HG03175 (cell line): ENCODE measurements around the gene IQSEC1.

Experiments used
- ATAC-seq: cut with Tn5 transposase; IDR thresholded peaks from one replicate; pipeline ENCODE4 v1.9.1; 2021; ENCODE audit warnings: mild to moderate bottlenecking, moderate library complexity; ENCODE audit not compliant: unreplicated experiment

IQSEC1 gene

DNA sequence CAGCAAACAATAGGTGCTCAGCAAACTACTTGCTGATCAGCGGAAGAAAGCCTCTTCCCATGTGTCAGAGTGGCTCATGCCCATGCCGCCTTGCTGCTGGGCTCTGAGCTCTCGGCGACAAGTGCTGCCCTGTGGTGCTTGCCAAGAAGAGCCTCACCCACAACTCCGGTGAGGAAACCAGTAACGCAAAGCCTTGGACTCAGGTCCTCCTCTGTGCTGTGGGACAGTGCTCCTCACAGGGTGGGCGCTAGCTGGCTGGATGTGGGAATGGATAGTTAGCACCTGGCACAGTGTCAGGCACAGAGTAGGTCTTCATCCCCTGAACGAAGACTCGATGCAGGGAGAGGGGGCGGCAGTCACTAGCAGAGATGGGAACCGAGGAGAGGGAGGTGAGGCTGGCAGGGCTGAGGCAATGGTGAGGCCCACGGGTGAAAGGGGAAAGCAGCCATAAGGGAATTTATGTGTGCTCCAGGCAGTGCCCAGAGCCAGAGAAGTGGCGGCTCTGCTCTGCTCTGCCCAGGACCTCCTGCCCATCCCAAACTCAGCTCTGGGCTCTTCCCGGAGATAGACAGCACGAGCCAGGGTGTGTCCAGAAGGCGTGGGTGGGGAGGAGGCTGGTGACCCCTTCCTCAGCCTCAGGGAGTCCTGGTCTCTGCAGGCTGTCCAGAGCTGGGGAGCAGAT lies 55.7 kb downstream of the IQSEC1 start:
- ATAC-seq = no peak

DNA sequence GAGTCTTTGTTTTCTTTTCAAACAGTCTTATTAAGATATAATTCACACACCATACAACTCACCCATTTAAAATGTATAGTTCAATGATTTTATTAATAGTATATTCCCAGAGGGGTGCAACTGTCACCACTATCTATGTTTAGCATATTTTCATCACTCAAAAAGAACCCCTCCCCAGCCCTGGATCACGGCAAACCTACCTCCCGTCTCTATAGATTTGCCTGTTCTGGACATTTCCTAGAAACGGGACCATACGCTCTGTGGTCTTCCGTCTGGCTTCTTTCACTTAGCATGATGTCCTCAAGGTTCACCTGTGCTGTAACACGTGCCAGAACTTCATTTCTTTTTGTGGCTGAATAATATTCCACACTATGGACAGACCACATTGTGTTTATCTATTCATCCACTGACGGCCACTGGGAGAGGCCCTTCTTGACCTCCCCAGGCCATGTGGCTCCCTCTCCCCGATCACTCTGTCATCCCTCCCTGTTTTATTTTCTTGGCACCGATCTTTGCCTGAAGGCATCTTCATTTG lies 56.4 kb downstream of the IQSEC1 start:
- ATAC-seq = no peak

DNA sequence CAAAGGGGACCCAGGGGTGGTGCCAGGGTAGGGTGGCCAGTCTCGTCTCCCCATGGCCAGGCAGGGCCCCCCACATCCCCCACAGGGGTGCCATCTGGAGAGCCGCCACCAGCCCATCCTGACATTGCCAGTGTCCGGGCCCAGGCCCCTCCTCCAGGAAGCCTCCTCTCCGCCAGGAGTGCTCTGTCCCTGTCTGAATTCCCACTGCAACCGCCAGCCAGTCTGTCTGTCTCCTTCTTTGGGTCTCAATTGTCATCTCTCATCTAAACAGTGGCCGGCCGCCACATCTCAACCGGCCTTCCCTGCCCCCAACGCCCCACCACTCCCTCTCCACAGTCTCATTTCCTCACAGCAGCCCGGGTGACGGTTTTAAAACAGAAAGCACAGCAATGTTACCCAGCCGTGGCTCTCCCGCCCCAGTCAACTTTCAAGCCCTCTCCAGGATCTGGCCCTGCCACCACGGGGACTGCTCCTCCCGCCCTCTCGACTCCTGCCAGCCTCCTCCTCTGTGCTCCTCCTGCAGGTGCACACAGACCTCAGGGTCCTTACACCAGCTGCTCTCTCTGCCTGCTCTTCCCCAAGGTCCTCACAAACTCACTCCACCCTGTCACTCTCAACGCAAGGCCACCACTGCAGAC lies 57.0 kb downstream of the IQSEC1 start:
- ATAC-seq = peak; percentile 27

DNA sequence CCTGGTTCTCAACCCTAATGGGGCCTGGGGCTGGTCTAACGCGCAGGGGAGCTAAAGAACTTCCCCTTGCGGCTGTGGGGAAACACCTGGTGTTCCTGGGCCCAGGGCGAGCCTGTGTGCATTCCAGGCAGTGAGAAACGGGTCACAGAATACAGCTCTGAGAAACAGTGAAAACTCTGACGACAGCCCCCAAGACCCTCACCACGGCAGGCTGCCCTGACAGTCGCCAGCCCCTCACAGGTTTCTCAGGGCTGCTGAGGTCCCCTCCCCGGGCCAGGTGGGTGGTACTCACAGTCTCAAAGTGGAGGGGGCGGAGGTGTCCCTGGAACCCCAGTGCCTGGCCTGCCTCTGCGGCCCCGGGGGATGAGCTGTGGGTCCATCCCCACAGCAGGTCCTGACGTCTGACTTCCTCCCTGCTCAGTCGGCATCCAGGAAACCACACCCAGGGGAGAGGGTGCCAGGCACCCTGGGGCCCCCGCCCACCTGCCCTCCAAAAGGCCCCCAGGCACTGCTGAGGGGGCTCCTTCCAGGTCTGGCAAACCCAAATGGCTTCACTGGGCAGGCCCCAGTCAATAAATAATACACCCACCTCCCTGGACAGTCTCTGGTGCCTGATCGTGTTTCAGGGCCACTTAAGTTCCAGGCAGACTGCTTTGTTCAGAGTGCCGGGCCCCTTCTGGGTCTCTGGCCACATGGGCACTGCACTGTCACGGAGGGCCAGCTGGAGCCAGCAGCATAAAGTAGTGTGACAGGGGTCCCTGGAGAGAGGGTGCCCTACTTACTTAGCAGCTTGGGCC lies 57.7 kb downstream of the IQSEC1 start:
- no peak for ATAC-seq

DNA sequence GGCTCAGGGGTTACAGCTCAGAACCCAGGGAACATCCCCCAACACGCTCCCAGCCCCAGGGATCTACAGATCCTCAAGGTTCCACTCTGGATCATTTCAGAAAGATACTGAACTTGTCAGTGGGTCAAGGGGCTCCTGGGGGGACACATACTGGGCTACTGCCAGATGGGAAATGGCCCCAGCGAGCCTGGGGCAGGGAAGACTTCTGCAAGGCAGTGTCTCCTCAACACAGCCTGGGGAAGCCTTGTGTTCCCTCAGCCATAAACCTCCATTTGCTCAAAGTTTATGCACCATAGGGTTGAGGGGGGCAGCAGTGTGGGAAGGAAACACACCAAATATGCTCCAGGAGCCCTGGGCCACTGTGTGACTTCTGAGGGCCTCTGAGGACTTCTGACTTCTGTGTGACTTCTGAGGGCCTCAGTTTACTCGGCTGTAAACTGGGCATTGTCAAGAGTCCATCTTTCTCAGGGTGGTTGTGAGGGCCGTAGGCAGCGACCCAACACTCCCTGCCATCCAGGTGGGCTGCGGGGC lies 58.4 kb downstream of the IQSEC1 start:
- ATAC-seq = no peak

DNA sequence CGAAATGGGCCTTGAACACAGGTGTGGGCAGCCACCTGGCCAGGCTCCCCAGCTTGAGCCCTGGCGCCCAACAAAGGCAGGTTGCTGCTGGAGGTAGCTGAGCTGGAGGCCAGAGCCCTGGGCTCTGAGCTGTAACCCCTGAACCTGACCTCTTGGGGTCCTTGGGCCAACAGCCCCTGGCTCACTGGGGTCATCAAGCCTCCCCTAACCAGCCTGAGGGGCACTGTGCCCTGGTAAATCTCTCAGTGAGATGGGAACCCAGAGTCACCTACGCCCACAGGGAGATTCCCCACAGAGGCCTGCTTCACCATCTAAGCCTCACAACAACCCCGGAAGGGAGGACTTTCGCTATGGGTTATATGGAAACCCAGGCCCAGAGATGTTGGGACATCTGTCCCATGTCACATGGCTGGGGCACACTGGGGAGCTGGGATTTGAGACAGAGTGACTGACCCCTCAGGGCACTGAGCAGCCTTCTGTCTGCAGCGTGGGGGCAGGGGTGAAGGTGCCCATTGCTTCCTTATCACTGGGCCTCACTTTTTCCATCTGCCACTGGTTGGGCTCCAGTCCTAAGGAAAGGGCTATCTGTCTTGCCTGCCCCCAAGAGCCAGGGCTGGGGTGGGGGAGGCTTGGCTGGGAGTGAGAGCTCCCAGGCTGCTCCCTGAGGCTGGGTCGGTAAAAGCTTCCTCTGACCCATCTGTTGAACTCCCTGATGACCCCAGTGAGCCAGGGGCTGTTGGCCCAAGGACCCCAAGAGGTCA lies 59.1 kb downstream of the IQSEC1 start:
- ATAC-seq = no peak

DNA sequence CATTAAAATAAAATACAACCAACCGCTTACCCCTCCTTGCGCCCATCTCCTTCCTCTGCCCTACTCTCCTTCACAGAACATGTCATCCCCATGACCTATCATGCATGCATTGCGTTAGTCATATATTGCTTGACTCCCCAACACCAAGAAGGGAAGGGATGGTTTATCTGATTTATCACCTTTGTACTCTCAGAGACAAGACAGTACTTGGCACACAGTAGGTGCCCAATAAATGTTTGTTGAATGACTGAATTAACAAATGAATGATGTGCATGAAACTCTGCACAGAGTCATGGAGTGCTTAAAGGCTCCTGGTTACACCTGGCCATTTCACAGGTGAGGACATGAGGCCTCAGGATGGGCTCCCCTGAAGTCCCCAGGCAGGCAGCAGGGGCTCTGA lies 59.7 kb downstream of the IQSEC1 start:
- no peak for ATAC-seq

DNA sequence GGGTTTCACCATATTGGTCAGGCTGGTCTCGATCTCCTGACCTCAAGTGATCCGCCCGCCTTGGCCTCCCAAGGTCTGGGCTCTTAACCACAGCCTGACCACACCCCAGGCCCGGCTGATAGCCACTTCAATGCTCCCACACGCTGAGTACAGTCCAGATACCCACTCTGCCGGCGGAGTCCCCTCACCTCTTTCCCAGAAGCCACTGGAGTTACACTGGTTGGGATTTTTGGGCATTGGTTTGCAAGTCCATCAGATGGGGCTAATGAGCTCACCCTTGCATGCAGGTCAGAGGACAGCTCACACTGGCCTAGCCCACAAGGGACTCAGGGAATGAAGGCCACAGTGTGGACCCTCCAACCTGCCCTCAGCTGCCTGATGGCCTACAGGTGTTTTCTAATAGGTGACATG lies 60.1 kb downstream of the IQSEC1 start:
- ATAC-seq = no peak

DNA sequence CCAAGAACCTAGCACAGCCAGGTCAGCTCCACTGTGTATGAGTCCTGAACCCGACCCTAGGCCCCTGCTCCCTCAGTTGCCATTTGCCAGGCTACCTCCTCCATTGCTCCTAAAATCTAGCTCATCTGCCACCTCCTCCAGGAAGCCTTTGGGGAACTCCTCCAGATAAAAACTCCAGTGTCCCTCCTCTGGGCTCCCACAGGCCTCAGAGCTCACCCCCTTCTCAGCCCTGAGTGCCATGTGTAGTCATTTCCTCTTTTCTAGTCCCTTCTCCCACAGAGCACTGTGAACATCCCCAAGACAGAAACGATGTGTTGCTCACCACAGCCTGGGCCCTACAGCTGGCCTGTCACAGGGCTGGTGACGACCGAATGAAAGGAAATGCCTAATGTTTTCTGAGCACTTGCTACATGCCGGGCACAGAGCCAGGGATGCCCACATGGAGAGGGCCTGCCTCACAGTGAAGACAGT lies 61.0 kb downstream of the IQSEC1 start:
- ATAC-seq = peak; percentile 32

DNA sequence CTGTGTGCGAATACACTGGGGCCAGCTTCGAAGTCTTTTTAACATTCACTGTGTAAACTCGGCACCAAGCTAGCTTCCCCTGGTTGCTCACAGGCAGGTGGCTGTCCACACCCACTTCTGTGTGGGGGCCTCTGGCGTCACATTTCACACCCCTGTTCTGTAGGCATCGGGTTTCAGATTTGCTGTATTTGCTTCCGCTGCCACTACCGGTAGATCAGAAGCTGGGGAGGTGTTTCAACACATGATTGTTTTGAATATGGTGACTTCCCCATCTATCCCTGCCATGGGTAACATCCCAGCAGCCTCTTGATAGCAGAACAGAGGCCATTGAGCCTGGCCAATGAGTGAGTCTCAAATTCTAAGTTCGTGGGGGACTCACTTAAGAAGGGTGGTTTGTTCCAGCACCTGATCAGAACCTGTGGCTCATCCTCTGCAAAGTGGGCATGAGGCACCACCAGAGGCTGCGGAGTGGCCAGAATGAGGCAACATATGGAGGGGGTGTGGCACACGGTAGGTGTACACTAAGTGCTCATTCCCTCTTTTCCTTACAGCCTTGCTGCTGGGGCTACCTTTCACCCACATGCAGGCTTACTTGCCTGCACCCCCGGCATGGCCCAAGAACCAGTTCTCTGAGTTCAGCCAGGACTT lies 61.5 kb downstream of the IQSEC1 start:
- peak; percentile 58 for ATAC-seq

DNA sequence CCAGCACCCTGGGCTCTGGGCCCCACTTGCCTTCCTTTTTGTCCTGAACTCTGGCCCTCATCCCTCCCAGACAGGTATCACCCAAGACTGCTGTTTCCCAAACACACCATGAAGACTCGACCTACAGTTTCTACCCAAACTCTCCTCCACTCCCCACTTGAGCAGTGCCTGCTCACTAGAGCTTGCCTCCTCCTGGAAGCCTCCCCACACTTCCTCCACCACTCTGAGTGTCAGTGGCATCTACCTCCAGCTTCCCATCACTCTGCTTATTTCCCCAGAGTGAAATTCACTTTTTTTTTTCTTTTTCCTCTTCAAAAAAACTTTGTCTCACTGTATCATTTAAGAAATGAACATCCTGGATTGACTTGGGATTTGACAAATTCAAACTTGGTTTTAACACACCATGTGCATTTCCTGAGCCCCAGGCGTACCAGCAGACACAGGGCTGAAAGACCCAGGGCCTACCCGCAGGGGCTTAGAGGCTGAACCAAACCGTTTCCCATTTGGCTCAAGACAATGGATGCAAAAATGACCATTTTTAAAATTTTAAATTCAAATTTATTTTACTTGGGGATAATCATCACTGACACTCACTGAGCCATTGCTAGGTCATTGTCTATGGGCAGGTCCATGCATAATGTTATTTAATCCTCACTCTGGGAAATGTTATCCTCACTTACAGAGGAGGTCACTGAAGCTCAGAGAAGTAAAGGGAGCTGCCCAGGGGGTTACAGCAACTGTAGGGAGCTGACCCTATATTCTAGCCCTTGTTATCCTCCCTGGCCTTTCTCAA lies 62.3 kb downstream of the IQSEC1 start:
- no peak for ATAC-seq

DNA sequence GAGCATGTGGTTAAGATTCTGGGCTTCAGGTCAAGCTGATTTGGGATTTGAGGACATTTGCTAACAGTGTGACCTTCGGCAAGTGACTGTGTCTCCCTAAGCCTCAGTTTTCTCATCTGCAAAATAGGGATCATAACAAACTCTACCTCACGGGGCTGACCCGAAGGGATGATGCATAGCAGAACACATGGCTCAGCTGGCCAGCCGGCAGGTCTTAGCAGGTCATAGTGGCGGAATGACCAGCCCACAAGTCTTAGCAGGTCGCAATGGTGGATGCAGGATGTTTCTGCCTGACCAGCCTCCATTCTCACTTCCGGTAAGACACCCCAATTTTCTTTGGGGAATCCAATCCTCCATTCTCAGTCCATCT lies 63.3 kb downstream of the IQSEC1 start:
- ATAC-seq = no peak

DNA sequence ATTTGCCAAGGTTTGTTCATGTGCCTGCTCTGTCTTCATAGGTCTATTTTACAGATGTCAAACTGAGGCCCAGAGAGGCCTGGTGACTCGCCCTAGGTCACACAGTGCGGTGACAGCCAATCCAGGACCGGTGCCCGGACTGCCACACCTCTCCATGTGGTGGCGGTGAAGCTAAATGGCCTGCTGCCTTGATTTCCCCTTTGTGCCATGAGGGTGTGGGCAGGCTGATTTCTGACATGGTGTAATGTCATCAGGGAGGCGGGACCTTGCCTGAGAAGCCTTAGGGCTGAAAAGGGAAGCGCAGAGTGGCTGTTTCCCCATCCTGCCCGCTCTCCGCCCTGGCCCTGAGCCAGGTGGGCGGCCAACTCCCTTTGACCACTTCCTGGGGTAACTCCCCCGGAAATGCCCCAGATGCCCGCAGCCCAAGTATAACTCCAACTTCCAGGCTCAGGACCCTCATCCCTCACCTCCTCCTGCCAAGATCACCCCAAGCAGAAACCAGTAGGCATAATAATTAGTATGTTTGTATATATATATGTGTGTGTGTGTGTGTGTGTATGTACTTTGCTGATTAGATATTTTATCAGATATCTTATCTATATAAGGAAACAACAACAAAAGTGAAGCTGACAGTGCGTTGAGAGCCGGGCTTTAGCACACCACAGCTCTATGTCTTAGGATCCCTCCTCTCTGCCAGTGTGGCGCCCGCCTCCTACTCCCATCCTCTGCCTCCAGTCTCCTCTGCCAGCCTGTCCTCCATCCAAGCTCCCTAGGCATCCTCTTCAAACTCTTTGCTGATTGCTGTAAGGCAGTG lies 63.9 kb downstream of the IQSEC1 start:
- ATAC-seq = peak; percentile 31

DNA sequence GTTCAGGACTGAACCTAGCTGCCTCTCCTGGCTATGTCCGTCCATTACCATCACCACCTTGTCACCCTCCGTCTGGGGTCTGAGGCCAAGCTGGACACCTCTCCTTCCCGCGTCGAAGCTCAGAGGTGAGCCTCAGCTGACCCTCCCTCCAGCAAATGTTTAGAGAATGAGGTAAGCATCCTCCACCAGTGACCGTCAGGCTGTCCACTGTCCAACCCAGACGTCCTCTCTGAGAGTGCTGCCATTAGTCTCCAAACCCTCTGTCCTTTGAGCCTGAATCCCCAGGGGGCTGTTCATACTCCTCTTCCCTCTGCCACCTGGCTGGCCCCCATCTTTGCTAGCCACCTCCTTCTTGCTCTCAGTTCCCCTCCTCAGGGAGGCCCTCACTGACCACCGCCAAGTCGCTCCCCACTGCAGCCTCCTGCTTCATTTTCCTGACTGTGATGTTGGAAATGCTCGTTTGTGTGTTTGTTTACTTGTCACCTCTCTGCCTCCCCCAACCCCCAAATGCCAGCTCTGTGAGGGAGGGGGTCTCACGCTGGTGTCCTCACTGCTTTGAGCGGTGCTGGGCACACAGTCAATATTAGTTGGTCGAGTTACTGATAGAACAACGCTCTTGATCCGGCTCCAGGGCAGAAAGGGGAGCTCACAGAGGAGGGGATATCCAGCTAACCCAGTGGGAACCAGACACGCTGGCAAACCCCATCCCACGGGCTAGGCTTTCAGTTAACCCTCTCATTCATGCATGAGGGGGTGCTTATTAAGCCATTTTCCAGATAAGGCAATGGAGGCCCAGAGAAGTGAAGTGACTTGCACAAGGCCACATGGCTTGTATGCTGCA lies 64.9 kb downstream of the IQSEC1 start:
- no peak for ATAC-seq

DNA sequence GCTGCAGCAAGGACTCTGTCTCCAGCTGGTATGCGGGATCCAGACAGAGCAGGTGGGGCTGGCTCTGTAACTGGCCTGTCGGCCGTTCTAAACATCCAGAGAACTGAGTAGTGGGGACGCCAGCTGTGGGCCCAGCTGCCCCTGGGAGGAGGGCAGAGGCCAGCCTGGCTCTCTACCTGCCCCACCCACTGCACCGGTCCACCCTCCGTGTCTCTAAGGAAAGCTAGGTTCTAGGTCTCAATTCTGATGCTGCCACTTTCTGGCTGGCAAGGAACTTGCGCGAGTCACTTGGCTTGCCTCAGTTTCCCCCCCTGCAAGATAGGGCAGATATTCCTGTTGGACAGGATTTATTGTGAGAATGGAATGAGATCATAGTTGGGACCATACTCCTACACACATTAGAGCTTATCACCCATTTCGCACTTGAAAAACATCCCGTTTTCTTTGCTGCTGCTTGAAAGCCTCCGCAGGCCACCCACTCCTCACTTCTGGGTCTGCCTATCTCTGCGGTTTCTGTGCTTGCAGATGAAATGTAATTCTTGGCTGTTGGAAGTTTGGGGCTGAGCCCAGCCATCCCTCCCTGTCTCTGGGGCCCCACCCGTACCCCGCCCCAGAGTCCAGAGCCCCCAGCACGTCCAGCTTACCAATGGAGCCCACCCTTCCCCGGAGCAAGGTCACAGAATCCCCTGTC lies 65.8 kb downstream of the IQSEC1 start:
- no peak for ATAC-seq

DNA sequence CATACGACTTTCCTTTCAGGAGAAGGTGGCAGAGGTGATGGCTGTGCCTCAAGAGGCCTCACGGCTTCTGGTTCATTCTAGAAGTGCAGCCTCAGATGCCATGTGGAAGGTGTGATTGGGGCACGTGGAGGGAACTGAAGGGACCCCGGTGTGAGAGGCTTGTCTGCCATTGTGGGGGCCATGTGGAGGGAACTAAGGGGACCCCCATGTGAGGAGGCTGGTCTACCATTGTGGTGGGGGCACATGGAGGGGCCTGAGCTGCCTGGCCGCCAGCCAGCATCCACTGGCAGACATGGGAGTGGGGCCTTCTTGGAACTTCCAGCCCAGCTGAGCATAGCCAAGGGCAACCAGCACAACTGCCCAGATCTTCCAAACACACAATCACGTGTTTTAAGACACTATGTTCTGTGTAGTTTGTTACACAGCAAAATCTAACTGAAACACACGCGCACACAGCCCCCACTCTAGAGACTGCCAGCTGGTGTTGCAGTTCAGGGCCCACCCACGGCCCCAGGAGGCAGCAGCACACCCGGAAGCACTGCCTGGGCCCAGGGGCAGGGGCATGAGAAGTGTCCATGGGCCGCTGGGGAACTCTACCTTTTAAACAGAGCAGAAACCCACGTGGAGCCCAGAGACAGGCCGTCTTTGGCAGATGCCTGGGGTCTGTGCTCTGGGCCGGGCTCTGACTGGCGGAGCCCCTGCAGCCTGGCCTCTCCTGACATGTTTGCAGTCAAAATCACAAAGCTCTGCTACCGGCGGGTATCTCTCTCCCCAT lies 66.8 kb downstream of the IQSEC1 start:
- ATAC-seq = no peak
